ENCODE data around the gene RASA4B. TPM values are rescaled to one million over a fixed set of nuclear protein-coding genes. Genes with fewer than 3 reads are reported as not detected.
"Not testable (repeated sequence)": the region's sequence is repeated elsewhere in the genome, so short reads cannot be mapped to it uniquely, and the experiment has no call there.

Gene RASA4B
- total and polyA plus RNA-seq, 2 of the 4 experiments (the other 2 are of a cell fraction), result 1.8 to 7.7 TPM

- H3K27ac ChIP-seq (ENCODE audit: insufficient read depth, low read length); H2BK120ac ChIP-seq (ENCODE audit: low read depth, low read length); H2AFZ ChIP-seq (replicated peaks; ENCODE audit: low read length, poor library complexity); H3K4me2 ChIP-seq (ENCODE audit: low read depth, low read length); H2BK5ac ChIP-seq (ENCODE audit: low read depth, low read length, poor library complexity, severe bottlenecking); CTCF ChIA-PET; H3K4me1 ChIP-seq (ENCODE audit: control insufficient read depth, insufficient read depth, low read length); H3K27me3 ChIP-seq (ENCODE audit: control insufficient read depth, insufficient read depth, low read length); in situ Hi-C loops (cut with MboI; ENCODE audit: low sequenced_read_pairs); H3K4ac ChIP-seq (ENCODE audit: low read depth, low read length); H4K5ac ChIP-seq (ENCODE audit: low read depth, low read length); H3K14ac ChIP-seq (replicated peaks; ENCODE audit: low read depth, low read length); ATAC-seq (ENCODE audit: low read depth); DNase-seq; dilution Hi-C loops (cut with HindIII; ENCODE audit: low sequenced_read_pairs, unreplicated experiment); H2AK9ac ChIP-seq (replicated peaks; ENCODE audit: low read depth, low read length, poor library complexity); intact Hi-C loops (cut with micrococcal nuclease); H3K9me3 ChIP-seq (ENCODE audit: control insufficient read depth, insufficient read depth, low read length); H3K56ac ChIP-seq (ENCODE audit: extremely low read depth, insufficient read depth, low read length); H3K9ac ChIP-seq (ENCODE audit: low read depth, low read length); POLR2A ChIA-PET (ENCODE audit: unreplicated experiment); H3K18ac ChIP-seq (ENCODE audit: low read depth, low read length); H4K8ac ChIP-seq (ENCODE audit: low read depth in 2 of 2, low read length in 2 of 2); H3K23ac ChIP-seq (ENCODE audit: low read depth, low read length); H4K20me1 ChIP-seq (ENCODE audit: insufficient read depth, low read length); H3K79me1 ChIP-seq (ENCODE audit: low read depth in 1 of 2, low read length in 2 of 2); H3K36me3 ChIP-seq (ENCODE audit: control insufficient read depth, insufficient read depth, low read length); H2AK5ac ChIP-seq (ENCODE audit: low read depth, low read length); H3K9me1 ChIP-seq (ENCODE audit: insufficient read depth, low read length); H2BK20ac ChIP-seq (ENCODE audit: low read depth, low read length); H2BK15ac ChIP-seq (ENCODE audit: low read depth, low read length); H4K91ac ChIP-seq (ENCODE audit: insufficient read depth, low read depth, low read length); BruUV-seq (replicated peaks); H3K4me3 ChIP-seq (ENCODE audit: insufficient read depth, low read depth, low read length): not testable (repeated sequence)
- WGBS, 2 experiments (ENCODE audit: extremely low coverage in 2 of 2, insufficient read length in 1 of 2), result no CpG with 5 or more reads among the region's 2 CpGs
Measured at GRCh38 chr7:102524803-102525202, 7.2 kb upstream of the RASA4B start.

- H2AK9ac ChIP-seq (replicated peaks; ENCODE audit: low read depth, low read length, poor library complexity); H3K9me3 ChIP-seq (ENCODE audit: control insufficient read depth, insufficient read depth, low read length); H2BK120ac ChIP-seq (ENCODE audit: low read depth, low read length); H4K20me1 ChIP-seq (ENCODE audit: insufficient read depth, low read length); H3K27ac ChIP-seq (ENCODE audit: insufficient read depth, low read length); H2AFZ ChIP-seq (replicated peaks; ENCODE audit: low read length, poor library complexity); H3K79me1 ChIP-seq (ENCODE audit: low read depth in 1 of 2, low read length in 2 of 2); H3K36me3 ChIP-seq (ENCODE audit: control insufficient read depth, insufficient read depth, low read length); H4K8ac ChIP-seq (ENCODE audit: low read depth in 2 of 2, low read length in 2 of 2); H2BK15ac ChIP-seq (ENCODE audit: low read depth, low read length); H2AK5ac ChIP-seq (ENCODE audit: low read depth, low read length); H3K27me3 ChIP-seq (ENCODE audit: control insufficient read depth, insufficient read depth, low read length); H4K91ac ChIP-seq (ENCODE audit: insufficient read depth, low read depth, low read length); DNase-seq; H3K14ac ChIP-seq (replicated peaks; ENCODE audit: low read depth, low read length); H3K4me1 ChIP-seq (ENCODE audit: control insufficient read depth, insufficient read depth, low read length); H3K18ac ChIP-seq (ENCODE audit: low read depth, low read length); CTCF ChIA-PET; H3K56ac ChIP-seq (ENCODE audit: extremely low read depth, insufficient read depth, low read length); H3K23ac ChIP-seq (ENCODE audit: low read depth, low read length); intact Hi-C loops (cut with micrococcal nuclease); BruUV-seq (replicated peaks); H4K5ac ChIP-seq (ENCODE audit: low read depth, low read length); H3K9ac ChIP-seq (ENCODE audit: low read depth, low read length); dilution Hi-C loops (cut with HindIII; ENCODE audit: low sequenced_read_pairs, unreplicated experiment); H2BK20ac ChIP-seq (ENCODE audit: low read depth, low read length); H3K4ac ChIP-seq (ENCODE audit: low read depth, low read length); H2BK5ac ChIP-seq (ENCODE audit: low read depth, low read length, poor library complexity, severe bottlenecking); ATAC-seq (ENCODE audit: low read depth); H3K9me1 ChIP-seq (ENCODE audit: insufficient read depth, low read length); POLR2A ChIA-PET (ENCODE audit: unreplicated experiment); in situ Hi-C loops (cut with MboI; ENCODE audit: low sequenced_read_pairs); H3K4me3 ChIP-seq (ENCODE audit: insufficient read depth, low read depth, low read length); H3K4me2 ChIP-seq (ENCODE audit: low read depth, low read length): not testable (repeated sequence)
- WGBS, 2 experiments (ENCODE audit: extremely low coverage in 2 of 2, insufficient read length in 1 of 2), result no CpG with 5 or more reads among the region's 5 CpGs
Measured at GRCh38 chr7:102520797-102521196, 3.2 kb upstream of the RASA4B start.
